ENCODE data around the gene MAP3K5.
A peak's percentile ranks its signal among the peaks of the same experiment; 100 is the strongest.
"Not testable (repeated sequence)": the region's sequence is repeated elsewhere in the genome, so short reads cannot be mapped to it uniquely, and the experiment has no call there.

The MAP3K5 gene

DNA sequence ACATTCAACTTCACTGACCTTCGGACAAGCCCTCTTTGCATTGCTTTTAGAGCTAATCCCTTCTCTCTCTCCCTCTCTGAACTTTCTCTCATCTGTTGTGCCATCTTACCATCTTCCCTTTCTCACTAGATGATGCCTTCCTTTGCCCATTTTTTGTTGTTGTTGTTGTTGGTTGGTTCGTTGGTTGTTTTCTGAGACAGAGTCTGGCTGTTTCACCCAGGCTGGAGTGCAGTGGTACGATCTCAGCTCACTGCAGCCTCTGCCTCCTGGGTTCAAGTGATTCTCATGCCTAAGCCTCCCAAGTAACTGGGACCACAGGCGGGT, 18.8 kb downstream of the MAP3K5 start:
- DNase-seq (no peak), ATAC-seq (no peak)

DNA sequence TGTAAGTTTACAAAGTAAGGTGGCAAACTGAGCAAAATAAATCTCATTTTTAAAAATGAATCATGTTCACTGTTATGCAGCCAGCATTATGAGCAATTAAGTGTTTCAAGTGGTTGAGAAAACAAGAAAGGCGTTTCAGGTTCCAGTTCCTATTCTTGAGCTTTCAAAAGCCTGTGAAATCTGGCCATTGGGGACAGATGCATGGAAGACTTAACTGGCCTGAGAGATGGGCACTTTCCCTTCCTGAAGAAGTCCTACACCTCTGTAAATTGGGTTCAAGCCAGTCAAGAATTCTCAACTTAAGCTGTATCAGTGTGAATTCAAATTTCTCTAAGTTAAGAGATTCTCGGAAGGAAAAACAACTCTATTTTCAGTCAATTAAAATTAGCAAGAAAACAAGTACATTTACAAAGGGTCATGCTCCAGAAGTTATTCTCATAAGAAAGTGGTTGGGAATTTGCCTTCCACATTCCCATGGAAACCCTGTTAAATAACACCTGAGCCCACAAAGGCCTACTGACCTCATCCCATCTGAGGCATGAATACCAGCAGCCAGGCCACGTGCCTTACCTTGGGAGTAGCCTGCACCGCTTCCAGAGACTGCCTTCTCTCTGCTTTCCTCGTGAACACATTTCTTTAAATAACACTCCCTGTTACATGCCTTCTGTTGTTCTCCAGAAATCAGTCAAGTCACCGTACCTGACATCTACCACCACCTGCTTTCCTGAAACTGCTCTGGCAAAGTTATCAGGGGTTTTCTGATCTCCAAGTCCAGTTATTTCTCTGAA, 19.4 kb downstream of the MAP3K5 start:
- ATAC-seq (peak; percentile 45), DNase-seq (no peak)

DNA sequence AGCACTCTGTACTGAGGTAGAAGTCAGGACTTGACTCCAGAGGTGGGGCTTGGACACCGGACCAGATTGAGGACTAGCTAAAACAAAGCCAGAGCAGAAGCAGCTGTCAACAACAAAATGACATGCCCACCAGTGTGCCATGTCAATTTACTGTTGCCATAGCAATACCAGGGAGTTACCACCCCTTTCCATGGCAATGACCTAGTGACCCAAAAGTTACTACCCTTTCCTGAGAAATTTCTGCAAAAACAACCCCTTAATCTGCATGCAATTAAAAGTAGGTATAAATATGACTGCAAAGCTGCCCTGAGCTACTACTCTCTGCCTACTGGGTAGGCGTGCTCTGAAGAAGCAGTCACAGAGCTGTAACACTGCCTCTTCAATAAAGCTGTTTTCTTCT, 21.0 kb downstream of the MAP3K5 start:
- ATAC-seq (no peak), DNase-seq (no peak)

DNA sequence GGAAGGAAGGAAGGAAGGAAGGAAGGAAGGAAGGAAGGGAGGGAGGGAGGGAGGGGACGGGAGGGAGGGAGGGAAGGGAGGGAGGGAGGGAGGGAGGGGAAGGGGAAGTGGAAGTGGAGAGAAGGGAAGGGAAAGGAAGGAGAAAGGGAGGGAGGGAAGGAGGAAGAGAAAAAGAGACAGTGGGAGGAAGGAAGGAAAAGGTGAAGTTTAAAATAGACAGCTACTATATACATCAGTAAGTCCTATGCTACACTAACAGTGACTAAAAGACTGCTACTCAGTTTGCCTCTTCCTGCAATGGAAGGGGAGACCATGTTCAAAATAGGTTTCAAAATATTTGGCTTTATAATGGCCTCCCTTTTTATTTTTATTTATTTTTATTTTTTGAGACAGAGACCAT, 22.5 kb downstream of the MAP3K5 start:
- DNase-seq (no peak), ATAC-seq (no peak)

DNA sequence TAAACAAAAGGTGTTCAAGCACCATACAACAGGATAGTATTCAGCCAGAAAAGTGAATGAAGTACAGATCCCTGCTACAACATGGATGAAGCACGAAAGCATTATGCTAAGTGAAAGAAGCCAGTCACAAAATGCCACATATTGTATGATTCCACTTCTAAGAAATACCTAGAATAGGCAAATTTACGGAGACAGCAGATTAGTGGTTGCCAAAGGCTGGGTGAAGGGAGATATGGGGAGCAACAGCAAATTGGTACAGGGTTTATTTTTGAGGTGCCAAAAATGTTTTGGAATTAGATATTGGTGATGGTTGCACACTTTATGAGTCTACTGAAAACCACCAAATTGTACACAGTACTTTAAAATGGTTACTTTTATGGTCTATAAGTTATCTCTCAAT, 23.2 kb downstream of the MAP3K5 start:
- DNase-seq, result no peak
- no peak for ATAC-seq

DNA sequence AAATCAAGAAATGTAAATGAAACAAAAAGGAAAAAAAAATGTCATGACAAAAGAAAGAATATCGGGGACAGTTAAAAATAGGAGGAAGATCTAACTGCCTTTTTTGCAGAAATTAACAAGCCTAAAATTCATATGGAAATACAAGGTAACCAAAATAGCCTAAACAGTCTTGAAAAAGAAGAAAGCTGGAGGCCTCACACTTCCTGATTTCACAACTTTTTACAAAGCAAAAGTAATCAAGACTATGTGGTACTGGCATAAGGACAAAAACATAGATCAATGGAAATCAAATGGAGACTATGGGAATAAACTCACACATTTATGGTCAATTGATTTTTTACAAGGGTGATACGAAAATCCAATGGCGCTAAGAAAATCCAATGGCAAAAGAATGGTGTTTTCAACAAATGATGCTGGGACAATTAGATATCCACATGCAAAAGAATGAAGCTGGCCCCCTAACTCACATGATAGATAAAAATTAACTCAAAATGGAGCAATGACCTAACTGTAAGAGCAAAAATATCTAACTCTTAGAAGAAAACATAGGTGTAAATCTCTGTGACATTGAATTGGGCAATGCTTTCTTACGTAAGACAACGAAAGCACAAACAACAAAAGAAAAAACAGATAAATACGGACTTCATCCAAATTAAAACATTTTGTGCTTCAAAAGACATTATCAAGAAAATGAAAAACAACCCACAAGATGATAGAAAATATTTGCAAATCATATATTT, 24.5 kb downstream of the MAP3K5 start:
- DNase-seq (no peak), ATAC-seq (no peak)

DNA sequence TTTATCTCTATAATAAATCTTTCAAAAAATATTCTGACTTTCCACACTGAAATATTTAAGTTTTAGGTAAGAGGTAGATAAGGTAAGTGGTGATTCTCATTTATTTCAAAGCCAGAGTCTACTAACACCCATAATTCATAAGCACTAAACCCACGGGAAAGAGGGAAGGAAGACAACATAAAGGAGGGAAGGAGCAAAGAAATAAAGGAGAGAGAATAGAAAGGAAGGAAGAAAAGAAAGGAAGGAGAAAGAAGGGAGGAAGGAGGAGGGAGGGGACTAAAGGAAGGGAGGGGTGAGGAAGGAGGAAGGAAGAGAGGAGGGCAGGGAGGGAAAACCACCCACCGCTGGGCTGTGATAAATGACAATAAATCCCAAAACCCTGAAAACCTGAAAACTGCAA, 25.2 kb downstream of the MAP3K5 start:
- no peak for ATAC-seq

DNA sequence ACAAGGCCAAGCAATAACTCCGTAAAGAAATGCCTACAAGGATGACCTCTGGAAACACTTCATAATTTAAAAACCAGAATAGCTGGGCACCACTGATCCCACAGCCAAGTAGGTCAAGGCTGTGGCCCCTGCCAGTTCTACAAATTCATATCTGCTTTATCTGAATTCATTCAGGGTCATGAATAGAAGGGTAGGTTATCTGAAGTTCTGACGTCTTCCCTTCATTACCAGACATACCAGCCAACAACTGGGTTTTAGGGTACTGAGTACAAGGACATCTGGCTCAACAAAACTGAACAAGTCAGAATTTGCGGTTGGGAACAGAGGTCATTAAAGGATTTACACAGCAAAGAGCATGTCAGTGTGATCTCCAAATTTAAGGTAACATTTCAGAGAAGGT, 26.0 kb downstream of the MAP3K5 start:
- DNase-seq, result no peak
- no peak for ATAC-seq

More for the DNA sequence above, 25.2 kb downstream of the MAP3K5 start:
- no peak for DNase-seq

DNA sequence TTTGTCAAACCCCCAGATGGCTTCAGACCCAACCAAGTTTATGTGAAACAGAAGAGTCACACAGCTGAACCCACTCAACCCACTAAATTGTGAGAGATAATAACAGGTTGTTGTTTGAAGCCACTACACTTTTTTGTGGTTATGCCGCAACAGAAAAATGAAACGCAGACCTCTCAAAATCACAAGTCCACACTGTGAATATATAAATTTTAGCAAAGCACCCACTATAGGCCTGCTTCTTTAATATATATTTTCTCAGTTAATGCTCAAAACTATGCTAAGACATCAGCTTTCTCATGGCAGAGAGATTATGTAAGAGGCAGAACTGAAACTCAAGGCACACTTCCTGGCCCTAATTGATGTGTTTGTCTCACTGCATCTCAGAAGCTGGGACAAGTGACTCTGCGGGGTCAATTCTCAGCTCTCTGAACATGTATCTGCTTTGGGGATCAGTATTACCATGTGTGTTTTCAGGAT, 27.7 kb downstream of the MAP3K5 start:
- no peak for DNase-seq

DNA sequence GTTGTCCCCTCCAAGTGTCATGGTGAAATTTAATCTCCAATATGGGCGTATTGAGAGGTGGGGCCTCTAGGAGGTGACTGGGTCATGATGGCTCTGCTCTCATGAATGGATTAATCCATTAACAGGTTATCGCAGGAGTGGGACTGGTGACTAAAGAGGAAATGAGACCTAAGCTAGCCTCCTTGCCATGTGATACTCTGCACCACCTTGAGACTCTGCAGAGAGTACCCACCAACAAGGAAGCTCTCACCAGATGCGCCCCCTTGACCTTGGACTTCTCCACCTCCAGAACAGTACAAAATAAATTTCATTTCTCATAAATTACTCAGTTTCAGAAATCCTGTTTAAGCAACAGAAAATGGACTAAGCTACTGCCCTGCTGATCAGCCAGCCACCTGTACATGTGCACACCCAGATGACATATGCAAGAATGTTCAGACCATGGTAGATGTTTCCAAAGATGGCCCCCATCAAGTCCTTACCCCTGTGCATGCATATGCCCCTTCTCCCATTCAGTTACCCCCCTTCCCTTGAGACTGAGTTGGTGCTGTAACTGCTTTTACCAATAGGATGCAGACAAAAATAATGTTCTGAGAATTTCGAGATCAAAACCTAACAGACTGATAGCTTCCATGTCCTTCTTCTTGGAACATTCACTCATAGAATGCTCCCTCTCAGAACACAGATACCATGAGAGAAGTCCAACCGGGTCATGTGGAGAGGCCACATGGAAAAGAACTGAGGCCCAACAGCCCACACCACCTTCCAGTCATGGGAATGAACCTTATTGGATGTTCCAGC, 28.4 kb downstream of the MAP3K5 start:
- no peak for DNase-seq
- peak; percentile 13 for ATAC-seq

More for the DNA sequence above, 27.7 kb downstream of the MAP3K5 start:
- peak; percentile 25 for ATAC-seq

DNA sequence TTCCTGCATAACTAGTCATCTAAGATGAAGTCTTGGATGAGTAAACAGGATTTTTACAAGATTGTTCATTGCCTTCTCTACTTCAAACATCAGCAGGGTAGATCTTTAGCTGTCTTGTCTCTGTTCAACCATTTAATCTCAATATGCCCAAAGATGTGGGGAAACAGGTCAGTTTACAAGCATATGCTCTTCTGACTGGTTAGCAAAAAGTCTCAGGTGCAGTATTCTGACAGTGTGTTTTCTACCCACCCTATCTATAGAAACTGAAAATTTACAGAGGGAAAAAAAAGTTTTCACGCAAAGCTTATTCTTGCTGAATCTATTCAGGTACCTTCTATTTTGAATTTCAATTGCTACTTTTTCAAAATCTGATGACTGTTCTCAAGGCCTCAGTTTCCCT, 29.0 kb downstream of the MAP3K5 start:
- ATAC-seq, result peak; percentile 26

DNA sequence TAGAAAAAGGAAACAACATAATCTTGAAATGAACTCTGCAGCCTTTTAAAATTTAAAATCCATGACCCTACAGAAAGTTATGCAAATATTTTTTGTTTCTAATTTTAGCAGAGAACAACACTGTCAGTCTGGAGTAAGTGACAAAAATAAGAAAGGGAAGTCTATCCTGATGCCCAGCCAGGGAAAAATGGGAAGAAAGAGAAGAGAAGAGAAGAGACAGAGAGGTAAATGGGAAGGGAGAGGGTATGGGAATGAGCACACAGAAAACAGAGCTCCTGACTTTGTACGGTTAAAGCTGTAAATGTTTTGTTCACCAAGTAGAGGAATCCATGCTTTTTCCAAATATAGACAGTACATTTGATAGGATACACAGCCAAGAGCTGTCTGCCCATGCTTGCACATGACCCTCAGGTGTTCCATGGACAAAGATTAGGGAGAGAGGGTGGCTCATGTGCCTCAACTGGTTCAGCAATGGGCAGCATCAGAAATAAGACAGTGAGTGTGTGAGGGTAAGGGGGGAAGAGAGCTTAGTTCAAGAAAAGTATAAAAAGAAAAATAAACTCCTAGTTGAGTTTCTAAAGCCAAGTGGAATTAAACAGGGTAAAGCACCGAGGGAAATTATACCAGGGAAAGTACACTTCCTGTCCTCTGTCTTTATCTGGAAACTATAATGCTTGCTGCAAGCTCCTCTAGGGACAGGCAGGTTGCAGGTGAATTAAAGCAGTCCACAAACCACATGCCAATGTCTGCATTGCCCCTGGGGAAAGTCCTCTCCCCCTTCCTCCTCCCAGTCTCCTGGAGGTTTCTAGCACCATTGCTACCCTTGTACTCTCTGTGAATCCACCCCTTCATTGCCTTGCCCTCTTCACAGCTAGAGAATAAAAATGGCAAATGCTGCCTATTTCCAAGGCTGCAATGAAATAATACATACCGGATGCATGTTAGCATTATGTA, 30.0 kb downstream of the MAP3K5 start:
- ATAC-seq, result no peak
- no peak for DNase-seq

More for the DNA sequence above, 29.0 kb downstream of the MAP3K5 start:
- DNase-seq, result no peak

DNA sequence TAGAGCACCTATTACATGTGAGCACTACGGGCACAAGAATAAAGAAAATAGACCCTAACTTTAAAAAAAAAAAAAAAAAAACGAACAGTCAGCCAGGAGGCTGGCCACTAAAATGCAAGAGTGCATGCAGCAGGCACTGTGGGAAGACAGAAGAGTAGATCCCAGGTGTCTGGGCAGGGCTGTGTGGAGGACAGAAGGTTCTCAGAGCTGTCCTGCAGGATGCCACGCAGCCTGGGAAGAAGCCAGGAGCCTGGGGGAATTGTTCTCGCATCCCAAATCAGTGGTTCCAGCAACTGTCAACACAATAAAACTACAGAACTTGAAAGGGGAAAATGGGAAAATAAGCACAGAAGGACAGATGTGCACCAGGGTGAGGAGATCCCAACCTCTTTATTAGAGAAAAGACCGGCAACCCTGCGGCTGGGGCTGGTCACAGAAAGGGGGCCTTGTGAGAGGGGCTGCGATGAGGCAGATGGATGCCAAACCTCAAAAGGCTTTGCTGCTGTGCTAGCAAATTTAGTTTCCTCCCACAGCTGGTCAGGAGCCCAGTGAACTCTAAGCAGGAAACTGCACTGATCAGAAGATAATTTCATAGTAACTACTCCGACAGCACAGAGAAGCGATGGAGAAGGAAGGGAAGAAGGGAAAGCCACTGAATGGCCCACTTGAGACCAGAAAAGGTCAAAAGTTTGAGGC, 30.9 kb downstream of the MAP3K5 start:
- no peak for DNase-seq
- ATAC-seq, result no peak

DNA sequence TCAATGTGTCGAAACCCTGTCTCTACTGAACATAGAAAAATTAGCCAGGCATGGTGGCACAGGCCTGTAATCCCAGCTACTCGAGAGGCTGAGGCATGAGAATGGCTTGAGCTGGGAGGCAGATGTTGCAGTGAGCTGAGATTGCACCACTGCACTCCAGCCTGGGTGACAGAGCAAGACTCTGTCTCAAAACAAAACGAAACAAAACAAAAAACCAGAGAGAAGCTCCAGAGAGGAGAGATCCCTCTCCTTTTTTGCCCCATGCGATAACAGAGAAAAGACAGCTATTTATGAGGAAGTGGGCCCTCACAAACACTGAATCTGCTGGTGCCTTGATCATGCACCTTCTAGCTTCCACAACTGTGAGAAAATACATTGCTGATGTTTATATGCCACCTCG, 31.5 kb downstream of the MAP3K5 start:
- DNase-seq, ATAC-seq: not testable (repeated sequence)

DNA sequence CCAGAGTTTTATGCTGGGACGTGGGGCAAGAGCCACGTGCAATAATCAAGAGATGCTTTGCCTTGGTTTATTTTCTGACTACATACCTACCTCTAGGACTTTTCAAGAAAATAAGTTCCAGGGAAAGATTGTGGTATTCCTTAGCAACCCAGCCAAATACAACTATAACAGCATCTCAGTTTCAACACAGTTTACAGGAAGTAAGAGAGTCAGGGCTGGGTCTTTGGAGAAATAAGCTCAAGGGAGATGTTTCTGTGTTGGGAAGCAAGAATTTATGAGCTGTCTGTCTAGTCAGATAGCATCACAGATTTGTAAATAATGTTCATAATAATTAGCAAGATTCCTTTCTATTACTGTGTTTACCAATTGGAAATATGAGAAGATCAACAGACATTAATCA, 35.1 kb downstream of the MAP3K5 start:
- no peak for ATAC-seq

DNA sequence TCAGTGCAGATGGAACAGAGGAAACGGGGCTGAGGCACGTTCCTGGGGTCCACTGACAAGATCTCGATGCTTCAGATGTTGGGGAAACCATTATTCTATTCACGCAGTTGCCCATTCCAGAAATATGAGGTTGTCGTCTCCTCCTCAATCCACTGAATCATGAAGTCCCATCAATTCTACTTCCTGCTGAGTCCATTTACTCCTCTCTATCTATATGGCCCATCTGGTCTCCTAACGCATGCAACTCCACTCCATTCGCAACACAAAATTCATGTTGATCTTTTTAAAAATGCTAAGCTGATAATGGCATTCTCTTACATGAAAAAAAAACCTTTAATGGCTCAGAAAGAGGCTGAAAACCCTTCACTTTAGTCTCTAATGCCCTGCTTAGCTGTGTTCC, 37.5 kb downstream of the MAP3K5 start:
- ATAC-seq (no peak), DNase-seq (no peak)

More for the DNA sequence above, 35.1 kb downstream of the MAP3K5 start:
- DNase-seq, result no peak

DNA sequence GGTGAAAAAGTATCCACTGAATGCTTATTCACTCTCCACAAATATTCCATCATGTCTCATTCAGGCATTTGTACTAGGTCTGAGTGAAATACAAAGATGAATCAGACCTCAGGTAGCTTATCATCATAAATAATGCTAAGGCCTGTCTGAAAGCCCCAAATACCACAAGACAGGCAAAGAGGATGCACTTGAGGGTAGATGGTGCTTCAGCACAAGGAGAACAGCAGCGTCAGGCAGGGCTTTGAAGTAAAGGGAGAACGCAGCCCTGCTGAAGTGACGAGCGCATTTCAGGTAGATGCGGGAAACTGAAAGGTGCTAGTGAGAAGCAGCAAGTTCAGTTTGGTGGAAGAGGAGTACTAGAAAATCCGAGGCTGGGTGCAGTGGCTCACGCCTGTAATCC, 38.7 kb downstream of the MAP3K5 start:
- DNase-seq (peak; percentile 43), ATAC-seq (peak; percentile 87)

DNA sequence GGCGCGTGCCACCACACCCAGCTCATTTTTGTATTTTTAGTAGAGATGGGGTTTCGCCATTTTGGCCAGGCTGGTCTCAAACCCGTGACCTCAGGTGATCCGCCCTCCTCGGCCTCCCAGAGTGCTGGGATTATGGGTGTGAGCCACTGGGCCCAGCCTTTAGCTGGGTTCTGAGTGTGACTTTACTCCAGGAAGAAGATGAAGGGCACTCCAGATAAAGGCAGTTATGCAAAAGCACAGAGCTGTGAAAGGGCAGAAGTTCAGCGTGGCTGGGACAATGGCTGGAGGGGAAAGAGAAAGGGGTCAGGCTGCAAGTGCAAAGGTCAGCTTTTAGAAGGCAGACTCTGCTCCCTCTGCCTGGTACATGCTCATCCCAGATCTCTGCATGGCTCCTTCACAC, 39.7 kb downstream of the MAP3K5 start:
- DNase-seq (no peak), ATAC-seq (no peak)

DNA sequence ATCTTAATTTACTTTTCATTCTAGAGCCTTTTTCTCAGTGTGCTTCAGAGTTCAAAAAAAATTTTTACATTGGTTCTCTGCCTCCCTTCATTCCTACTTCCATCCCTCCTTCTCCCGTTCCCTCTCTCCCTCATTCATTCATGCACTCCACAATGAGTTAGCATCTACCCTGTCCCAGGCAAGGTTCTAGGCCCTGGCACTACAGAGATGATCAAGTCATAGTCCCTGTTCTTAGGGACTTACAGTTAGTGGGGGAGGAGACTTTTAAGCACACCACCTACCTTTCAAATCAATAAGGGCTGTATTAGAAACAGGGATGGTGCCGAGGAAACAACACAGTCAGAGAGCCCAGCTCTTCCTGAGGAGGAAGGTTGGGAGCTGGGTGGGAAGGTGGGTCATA, 40.3 kb downstream of the MAP3K5 start:
- ATAC-seq, result no peak

DNA sequence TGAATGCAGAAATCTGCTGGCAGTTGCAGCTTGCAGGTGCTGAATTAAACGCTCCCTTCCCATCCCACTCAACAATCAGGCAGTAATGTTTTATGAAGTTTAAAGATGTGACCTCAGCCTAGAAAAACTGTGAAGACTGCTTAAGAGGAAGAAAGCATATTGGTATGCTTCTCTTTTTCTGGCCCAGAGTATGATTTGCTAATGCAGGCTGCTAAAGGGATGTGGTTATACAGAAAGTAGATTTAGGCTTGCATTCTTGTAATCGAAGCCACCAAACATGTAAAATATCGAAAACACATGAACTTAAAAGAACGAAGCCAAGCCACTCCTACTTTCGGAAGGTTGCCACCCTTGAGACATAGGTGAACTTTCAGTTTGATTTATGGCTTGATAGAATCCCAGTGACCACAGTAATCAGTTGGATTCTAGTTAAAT, 40.7 kb downstream of the MAP3K5 start:
- peak; percentile 50 for ATAC-seq

More for the DNA sequence above, 40.3 kb downstream of the MAP3K5 start:
- DNase-seq, result no peak

More for the DNA sequence above, 40.7 kb downstream of the MAP3K5 start:
- no peak for DNase-seq

Measured in stimulated activated naive CD8-positive, alpha-beta T cell treated with anti-CD3 and anti-CD28 coated beads, Interleukin-15, Interleukin-2, amounts not matched to agents 100 U/mL and 50 U/mL, for 24 hours (primary cell).